CD4-positive, alpha-beta T cell (primary cell): ENCODE measurements around the gene AGAP1. TPM values are rescaled to one million over a fixed set of nuclear protein-coding genes. Genes with fewer than 3 reads are reported as not detected.

ENCODE experiments used
- ATAC-seq: fragments of 200-7000 bp; cut with Tn5 transposase; one replicate; pipeline ENCODE4 v1.10.0; 2022; ENCODE audit warnings: mild to moderate bottlenecking; ENCODE audit not compliant: poor library complexity
- CTCF ChIA-PET: fragments of 350-600 bp; sonication (Branson Sonifier 250); formaldehyde crosslinking; loops from one replicate; lab custom pipeline; 2021; ENCODE audit warnings: antibody characterized with exemption, inconsistent platforms; lab: Charles Lee
- POLR2A ChIA-PET: fragments of 350-600 bp; sonication (Branson Sonifier 250); formaldehyde crosslinking; loops from one replicate; lab custom pipeline; 2021; ENCODE audit warnings: antibody characterized with exemption, inconsistent platforms; lab: Charles Lee
- DNase-seq, 14 experiments: peaks; one replicate each; pipeline ENCODE4 v3.0.0-alpha.2; 2013 to 2020; ENCODE audit warnings: mixed read lengths in 2 of 14
- H3K27ac ChIP-seq, 2 donors: one replicate each; pipeline versions ENCODE4 v1.5.1 to v1.7.0; 2013; ENCODE audit warnings: low read length in 2 of 2, low read depth in 1 of 2, mild to moderate bottlenecking in 1 of 2
- H3K27me3 ChIP-seq, 2 experiments: 1 replicate in 1 of 2; 2 replicates in 1 of 2; pipeline versions ENCODE4 v1.6.1 to v1.7.0; 2013; ENCODE audit warnings: low read length in 2 of 2, control low read depth in 1 of 2, mild to moderate bottlenecking in 1 of 2, moderate library complexity in 1 of 2; ENCODE audit not compliant: insufficient read depth in 2 of 2, control insufficient read depth in 1 of 2
- H3K36me3 ChIP-seq: one replicate; pipeline ENCODE4 v1.6.1; 2013; ENCODE audit warnings: low read length, control low read depth; ENCODE audit not compliant: insufficient read depth
- H3K4me1 ChIP-seq: one replicate; pipeline ENCODE4 v1.6.1; 2013; ENCODE audit warnings: low read length, control low read depth; ENCODE audit not compliant: insufficient read depth
- H3K4me3 ChIP-seq: one replicate; pipeline ENCODE4 v1.5.1; 2013; ENCODE audit warnings: mild to moderate bottlenecking, low read length, moderate library complexity
- H3K9me3 ChIP-seq, 2 experiments: 1 replicate in 1 of 2; 2 replicates in 1 of 2; pipeline versions ENCODE4 v1.6.1 to v1.7.0; 2013; ENCODE audit warnings: low read length in 2 of 2, mild to moderate bottlenecking in 2 of 2, control low read depth in 1 of 2, moderate library complexity in 1 of 2; ENCODE audit not compliant: control insufficient read depth in 1 of 2, insufficient read depth in 1 of 2
- H3K27ac Mint-ChIP-seq: one replicate; pipeline ENCODE4 v1.8.0; 2020; ENCODE audit warnings: mixed read lengths
- H3K27me3 Mint-ChIP-seq: one replicate; pipeline ENCODE4 v1.8.0; 2021; ENCODE audit warnings: mixed read lengths
- H3K36me3 Mint-ChIP-seq: one replicate; pipeline ENCODE4 v1.8.0; 2021; ENCODE audit warnings: low read depth, mixed read lengths
- H3K4me1 Mint-ChIP-seq: one replicate; pipeline ENCODE4 v1.8.0; 2021; ENCODE audit warnings: low read depth, mixed read lengths
- H3K4me3 Mint-ChIP-seq: one replicate; pipeline ENCODE4 v1.8.0; 2020; ENCODE audit warnings: mild to moderate bottlenecking, mixed read lengths
- H3K9me3 Mint-ChIP-seq: one replicate; pipeline ENCODE4 v1.8.0; 2020; ENCODE audit warnings: mixed read lengths
- intact Hi-C, 2 experiments: fragments of 100-400 bp; cut with DNase I in 1 of 2; cut with micrococcal nuclease in 1 of 2; formaldehyde crosslinking; loops; one replicate each; pipeline versions ENCODE4 v1.15.1 to v1.9.0; 2023 to 2025; cut with DNase I, micrococcal nuclease
- total RNA-seq, 174 experiments: library from RNA in 2 of 174; stranded (reverse) in 2 of 174; gene quantifications; one replicate each; pipeline ENCODE4 v1.2.3 and lab custom pipeline; 2021 to 2026
- TF ChIP-seq, protein P1 (sequence below): fragments of 200-600 bp; IDR thresholded peaks from one replicate; pipeline ENCODE4 v1.8.0; 2022; ENCODE audit warnings: antibody characterized with exemption, mild to moderate bottlenecking

The AGAP1 gene
- total RNA-seq, 2 experiments from 2014 or later = 2.6 to 3.1 TPM

- ATAC-seq (no peak), DNase-seq (no peak)
- H3K4me3 Mint-ChIP-seq = no peak overlapping the region
- H3K27me3 Mint-ChIP-seq = peaks cover 6% of the 10 kb centered on the region
- Histone ChIP-seq H3K27me3 (no peaks in the 10 kb centered on the region), H3K9me3 (peaks cover 0 to 5% of the 10 kb centered on the region in 2 experiments), H3K4me3 (no peak overlapping the region), H3K4me1 (no peaks in the 10 kb centered on the region), H3K36me3 (no peaks in the 10 kb centered on the region), H3K27ac (no peak overlapping the region)
- intact Hi-C loops = no loop called here
- no peaks in the 10 kb centered on the region for H3K4me1 Mint-ChIP-seq
- H3K27ac Mint-ChIP-seq = no peak overlapping the region
- ChIA-PET POLR2A (no interaction called here), CTCF (no interaction called here)
- no peaks in the 10 kb centered on the region for H3K36me3 Mint-ChIP-seq
- TF ChIP-seq, protein P1, sequence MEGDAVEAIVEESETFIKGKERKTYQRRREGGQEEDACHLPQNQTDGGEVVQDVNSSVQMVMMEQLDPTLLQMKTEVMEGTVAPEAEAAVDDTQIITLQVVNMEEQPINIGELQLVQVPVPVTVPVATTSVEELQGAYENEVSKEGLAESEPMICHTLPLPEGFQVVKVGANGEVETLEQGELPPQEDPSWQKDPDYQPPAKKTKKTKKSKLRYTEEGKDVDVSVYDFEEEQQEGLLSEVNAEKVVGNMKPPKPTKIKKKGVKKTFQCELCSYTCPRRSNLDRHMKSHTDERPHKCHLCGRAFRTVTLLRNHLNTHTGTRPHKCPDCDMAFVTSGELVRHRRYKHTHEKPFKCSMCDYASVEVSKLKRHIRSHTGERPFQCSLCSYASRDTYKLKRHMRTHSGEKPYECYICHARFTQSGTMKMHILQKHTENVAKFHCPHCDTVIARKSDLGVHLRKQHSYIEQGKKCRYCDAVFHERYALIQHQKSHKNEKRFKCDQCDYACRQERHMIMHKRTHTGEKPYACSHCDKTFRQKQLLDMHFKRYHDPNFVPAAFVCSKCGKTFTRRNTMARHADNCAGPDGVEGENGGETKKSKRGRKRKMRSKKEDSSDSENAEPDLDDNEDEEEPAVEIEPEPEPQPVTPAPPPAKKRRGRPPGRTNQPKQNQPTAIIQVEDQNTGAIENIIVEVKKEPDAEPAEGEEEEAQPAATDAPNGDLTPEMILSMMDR = no peak
- no peaks in the 10 kb centered on the region for H3K9me3 Mint-ChIP-seq
These were observed 527.7 kb downstream of the AGAP1 start for GRCh38 chr2:236021499-236022057.

- Mint-ChIP-seq H3K4me3 (no peak overlapping the region), H3K9me3 (no peaks in the 10 kb centered on the region), H3K27ac (no peak overlapping the region), H3K4me1 (no peaks in the 10 kb centered on the region), H3K36me3 (no peaks in the 10 kb centered on the region), H3K27me3 (peaks cover 6% of the 10 kb centered on the region)
- no peak overlapping the region for H3K4me3 ChIP-seq
- DNase-seq (no peak), ATAC-seq (no peak)
- no peaks in the 10 kb centered on the region for H3K36me3 ChIP-seq
- H3K9me3 ChIP-seq = peaks cover 0 to 5% of the 10 kb centered on the region in 2 experiments
- ChIA-PET POLR2A (no interaction called here), CTCF (no interaction called here)
- no peaks in the 10 kb centered on the region for H3K4me1 ChIP-seq
- H3K27me3 ChIP-seq = no peaks in the 10 kb centered on the region
- H3K27ac ChIP-seq = no peak overlapping the region
- TF ChIP-seq, protein P1 = no peak
- intact Hi-C loops = no loop called here
These were observed 528.3 kb downstream of the AGAP1 start for GRCh38 chr2:236022128-236022527.

DNA sequence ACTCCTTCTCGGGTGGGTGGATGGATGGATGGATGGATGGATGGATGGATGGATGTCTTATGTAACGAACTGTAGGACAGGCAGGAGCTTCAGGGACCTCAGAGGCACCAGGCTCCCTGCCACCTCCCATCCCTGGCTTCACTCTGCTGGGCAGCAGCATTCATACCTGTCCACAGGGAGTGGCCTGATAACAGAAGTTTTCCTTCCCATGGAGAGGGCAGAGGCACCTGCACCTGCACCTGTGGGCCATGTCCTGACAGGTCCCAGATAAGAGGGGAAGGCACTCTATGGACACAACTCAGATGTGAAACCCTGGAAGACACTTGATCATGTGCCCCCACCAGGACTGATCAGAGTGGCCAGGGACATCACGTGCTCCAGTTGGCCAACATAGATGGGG lies 532.0 kb downstream of the AGAP1 start:
- DNase-seq (no peak), ATAC-seq (no peak)
- Mint-ChIP-seq H3K27ac (no peak overlapping the region), H3K36me3 (no peaks in the 10 kb centered on the region), H3K4me3 (no peak overlapping the region), H3K9me3 (no peaks in the 10 kb centered on the region), H3K4me1 (no peaks in the 10 kb centered on the region), H3K27me3 (peaks cover 5% of the 10 kb centered on the region)
- ChIA-PET POLR2A (no interaction called here), CTCF (no interaction called here)
- no peak overlapping the region for H3K4me3 ChIP-seq
- intact Hi-C loops = no loop called here
- TF ChIP-seq, protein P1 = no peak
- H3K36me3 ChIP-seq = no peaks in the 10 kb centered on the region
- H3K27me3 ChIP-seq = no peaks in the 10 kb centered on the region
- H3K9me3 ChIP-seq = peaks cover 0 to 11% of the 10 kb centered on the region in 2 experiments
- H3K27ac ChIP-seq = no peak overlapping the region
- H3K4me1 ChIP-seq = no peaks in the 10 kb centered on the region
